Activated CD4-positive, alpha-beta T cell treated with anti-CD3 and anti-CD28 coated beads for 4 hours (primary cell): Measurements from ENCODE around the gene PLCH2.
A peak's percentile ranks its signal among the peaks of the same experiment; 100 is the strongest.

Experiments
- DNase-seq, 2 donors: peaks; one replicate each; pipeline ENCODE4 v3.0.0-alpha.2; 2020

The PLCH2 gene

DNA sequence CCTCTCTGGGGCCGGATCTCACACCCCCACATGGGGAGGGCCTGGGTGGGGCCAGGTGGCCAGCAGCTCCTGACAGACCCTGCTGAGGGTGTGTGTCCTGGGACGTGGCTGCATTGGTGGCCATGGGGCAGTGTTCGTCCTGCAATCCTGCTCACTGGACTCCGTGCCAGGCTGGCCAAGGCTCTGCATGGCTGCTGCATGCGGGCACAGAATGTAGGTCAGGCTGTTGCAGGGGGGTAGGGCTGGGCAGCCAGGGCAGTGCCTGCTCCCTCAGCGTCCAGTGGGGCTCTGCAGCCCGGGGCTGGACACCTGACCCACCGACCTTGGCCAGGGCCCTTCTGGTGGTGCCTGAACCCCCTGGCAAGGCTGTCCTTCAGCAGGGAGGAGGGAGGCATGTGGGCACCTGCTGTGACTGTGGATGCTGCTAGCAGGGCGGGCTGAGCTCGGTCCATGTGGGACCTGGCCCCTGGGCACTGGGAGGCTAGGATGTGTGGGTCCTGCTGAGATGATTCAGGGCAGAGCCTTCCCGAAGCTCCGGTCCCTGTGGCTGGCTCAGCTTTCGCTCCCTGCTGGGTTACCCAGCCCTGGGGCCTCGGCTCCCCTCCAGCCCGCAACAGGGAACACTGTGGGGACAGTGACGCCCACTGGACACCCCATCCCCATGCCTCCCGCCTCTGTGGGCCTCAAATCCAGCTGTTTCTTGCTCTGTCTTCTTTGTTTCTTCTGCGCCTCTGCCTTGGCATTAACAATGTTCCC, 14.9 kb upstream of the PLCH2 start:
- no peak for DNase-seq

GRCh38 chr1:2462819-2463218, 13.3 kb upstream of the PLCH2 start:
- no peak for DNase-seq

DNA sequence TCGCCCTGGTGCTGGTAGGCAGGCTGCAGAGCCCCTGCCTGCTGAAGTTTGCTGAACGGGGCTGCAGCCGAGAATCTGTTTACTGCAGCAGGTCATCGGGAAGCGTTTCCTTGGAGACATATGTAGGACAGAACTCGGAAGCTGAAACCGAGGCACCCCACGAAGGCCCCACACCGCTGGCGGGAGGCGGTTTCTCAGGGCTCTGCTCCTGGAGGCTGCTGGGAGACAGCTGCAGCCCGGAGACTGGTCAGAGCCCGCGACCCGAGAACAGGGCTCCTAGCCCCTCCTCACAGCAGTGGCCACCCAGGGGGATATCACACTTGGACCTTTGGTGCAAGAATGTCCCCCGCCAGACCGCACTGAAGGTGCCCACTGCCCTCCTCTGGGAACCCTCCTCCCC, 12.7 kb upstream of the PLCH2 start:
- no peak for DNase-seq

GRCh38 chr1:2465371-2466269, 10.5 kb upstream of the PLCH2 start:
- no peak for DNase-seq

GRCh38 chr1:2466270-2466665, 9.8 kb upstream of the PLCH2 start:
- no peak for DNase-seq

GRCh38 chr1:2466958-2467554, 9.0 kb upstream of the PLCH2 start:
- peak in 1 of 2 donors; percentile 16 for DNase-seq

DNA sequence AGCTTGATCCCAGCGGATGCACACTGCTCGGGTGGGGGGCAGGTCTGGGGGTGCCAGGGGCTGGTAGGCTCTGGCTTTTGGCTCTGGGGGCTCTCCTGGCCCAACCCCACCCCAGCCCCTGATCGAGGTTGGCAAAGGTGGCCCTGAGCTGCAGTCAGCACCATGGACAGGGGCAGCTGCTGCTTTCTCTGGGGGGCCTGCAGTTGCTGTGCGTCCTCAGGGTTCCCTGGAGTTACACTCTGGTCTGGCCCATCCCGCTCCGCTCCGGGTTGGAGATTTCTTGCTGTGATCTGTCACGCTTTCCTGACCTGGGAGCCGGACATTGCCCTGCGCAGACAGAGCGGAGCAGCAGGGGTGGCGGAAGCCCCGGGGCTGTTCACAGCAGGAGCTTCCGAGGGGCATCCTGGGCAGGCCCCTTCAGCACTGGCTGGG, 8.0 kb upstream of the PLCH2 start:
- DNase-seq: peak; percentile 20 to 21

- no peak for DNase-seq
Observed at GRCh38 chr1:2468540-2468939, 7.5 kb upstream of the PLCH2 start.

DNA sequence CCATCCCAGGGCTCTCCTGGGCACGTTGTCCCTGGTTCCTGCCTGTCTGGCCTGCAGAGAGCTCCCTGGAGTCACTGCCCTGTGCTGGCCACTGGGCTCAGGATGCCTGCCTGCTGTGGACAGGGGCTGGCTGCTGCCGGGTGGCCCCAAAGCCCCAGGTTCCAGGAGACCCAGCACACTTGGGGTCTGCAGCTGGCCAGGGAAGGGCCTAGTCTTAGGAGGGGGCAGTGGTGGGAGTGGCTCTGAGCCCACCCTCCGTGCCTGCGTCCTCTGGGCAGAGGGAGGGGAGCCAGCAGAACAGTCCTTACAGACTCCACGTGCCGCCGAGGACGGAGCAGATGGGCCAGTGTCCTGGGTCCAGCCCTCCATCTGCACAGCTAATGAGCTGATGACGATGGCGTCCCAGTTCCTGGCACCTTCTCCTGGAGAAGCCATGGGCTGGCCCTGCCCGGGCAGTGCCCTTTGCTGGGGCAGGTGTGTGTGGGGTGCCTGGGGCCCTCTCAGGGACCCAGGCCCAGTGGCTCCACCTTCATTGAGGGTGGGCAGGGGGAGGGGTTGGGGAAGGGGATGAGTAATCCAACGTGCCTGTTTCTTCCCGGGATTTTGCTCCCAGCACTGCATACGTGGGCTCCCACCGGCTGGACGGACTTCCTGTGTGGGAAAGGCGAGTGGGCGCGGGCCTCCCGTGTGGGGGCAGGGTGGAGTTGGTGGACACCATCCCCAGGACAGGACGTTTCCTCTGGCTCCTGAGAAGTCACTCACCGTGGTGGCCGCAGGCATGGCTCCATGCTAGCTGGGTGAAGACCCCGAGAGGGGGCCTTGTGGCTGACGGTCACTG, 6.8 kb upstream of the PLCH2 start:
- no peak for DNase-seq

DNA sequence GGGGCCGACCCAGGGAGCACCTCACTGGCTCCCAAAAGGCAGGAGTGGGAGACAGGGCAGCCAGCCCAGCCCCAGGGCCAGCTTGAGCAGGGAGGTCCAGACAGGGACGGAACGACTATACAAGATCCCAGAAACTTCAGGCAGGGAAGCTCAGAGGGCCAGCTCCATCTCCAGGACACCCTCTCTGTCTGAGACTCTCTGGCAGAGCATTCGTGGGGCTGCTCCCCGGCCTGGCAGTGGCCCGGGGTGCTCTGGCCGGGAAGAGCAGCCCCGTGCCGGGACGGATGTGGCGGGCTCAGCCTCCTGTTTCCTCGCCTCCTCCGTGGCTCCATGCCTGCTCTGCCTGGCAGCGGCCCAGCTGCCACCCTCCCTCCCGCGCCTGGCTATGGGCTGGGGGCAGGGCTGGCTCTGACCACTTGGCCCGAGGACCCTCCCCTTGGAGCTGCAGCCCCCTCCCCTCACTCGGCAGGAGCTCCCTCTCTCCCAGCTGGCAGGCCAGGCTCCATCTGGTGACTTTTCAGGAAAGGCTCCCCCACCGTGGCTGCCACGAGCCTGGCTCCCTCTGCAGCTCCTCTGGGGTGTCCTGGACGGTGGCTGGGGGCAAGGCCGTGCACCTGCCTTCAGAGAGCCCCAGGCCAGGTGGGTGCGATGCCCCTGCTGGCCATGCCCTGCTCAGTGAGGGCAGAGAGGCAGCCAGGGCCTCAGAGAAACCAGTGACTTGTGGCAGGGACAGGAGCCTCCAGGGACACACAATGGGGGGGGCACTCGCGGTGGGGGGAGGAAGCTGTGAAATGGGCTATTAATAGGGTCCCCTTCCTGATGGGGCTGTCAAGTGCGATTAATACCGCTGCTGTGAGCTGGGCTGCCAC, 5.6 kb upstream of the PLCH2 start:
- no peak for DNase-seq

DNA sequence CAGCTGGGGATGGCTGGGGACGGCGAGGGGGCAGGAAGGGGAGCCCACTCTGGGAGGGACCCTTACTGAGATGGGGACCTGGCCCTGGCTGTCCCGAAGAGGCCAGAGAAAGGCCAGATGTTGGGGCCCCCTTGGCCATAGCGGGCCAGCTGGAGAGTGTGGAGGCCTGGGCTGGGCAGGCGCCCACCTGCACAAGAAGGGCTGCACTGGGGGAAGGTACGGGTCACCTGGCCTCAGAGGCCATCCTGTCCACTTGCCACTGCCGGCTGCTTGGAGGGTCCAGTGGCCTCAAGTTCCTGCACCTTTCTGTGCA, 5.0 kb upstream of the PLCH2 start:
- DNase-seq: no peak

DNA sequence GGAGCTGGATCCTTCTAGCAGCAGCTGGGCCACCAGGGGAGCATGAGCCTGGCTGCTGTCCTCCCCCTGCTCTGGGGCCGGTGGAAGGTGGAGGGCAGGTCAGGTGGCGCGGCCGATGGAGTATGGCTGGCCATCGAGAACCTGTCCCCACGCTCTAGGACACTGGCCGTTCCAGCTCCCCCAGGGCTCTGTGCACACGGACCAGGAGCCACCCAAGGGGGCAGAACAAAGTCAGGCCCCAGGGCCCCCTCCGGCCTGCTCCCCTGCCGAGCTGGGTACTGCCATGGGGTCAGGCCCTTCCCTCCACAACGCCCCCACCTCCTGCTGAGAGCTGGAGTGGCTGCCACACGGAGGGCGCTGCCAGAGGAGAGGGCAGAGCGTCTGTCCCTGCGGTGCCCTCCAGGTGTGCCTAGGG, 4.5 kb upstream of the PLCH2 start:
- no peak for DNase-seq

DNA sequence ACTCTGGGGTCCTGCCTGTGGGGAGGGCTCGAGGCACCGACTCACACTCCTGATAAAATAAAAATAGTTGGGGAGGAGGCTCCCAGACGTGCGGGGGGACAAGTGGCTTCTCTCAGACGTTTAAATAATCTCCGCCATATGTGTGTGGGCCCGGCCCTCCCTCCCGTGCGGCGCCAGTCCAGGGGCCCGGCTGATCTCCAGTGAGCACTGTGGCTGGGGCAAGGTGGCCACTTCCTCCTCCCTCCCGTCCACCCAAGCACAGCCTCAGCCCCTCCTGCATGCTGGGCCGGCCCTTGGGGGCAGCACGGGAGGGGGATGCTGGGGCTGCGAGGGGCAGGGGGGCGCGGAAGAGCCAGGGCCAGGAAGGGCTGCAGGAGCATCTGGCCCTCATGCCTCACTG, 4.0 kb upstream of the PLCH2 start:
- DNase-seq: no peak

GRCh38 chr1:2472561-2473177, 3.4 kb upstream of the PLCH2 start:
- no peak for DNase-seq

- no peak for DNase-seq
Observed at GRCh38 chr1:2473198-2473597, 2.9 kb upstream of the PLCH2 start.

DNA sequence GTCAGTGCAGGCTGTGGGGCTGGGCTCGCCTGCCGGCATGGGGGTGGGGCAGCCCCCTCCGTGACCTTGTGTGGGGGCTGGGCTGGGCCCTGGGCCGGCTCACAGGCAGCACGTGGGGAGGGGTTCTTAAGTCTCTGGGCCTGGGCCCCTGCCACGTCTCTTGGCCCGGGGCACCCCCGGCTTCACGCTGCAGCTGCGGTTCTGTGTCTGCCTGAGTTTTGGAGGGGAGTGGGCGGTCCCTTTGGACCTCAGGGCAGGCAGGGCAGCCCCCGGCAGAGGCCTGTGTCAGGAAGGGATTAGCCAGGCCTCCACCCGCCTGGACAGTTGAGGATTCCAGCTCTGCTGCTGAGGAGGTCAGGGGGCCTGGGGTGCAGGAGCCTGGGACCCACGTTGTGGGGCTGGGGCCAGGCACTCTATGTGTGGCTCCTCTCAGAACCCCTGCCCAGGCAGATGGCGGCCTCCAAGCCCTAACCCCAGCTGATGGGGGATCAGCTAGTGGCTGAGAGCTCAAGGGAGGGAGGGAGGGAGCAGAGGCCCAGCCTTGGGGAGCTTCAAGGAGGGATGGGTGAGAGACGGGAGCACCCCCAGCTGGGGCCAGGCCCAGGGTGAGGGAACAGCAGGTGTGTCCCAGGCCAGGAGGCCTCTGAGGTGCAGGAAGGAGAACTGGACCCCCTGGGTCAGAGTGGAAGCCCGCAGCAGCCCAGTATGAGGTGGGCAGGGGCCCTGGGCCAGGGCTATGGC, 1.8 kb upstream of the PLCH2 start:
- no peak for DNase-seq

DNA sequence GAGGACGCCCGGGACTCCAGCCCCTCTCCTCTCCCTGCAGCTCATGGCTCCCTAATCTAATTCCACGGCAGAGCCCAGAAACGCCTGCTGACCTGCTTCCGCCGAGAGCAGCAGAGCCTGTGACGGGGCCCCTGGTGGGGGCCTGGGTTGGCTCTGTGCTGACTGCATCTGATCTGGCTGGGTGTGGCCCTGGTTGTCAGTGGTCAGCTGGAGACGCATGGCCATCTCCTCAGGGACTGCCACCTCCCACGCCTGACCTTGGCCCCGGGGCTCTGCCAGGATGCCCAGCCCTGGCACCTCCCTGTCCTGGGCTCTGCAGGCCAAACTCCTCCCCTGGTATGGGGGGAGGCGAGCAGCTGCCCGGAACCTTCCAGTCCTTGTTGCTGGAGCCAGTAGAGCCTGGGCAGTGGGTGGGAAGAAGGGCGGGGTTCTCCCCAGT, 1.1 kb upstream of the PLCH2 start:
- no peak for DNase-seq

GRCh38 chr1:2475571-2475970, 518 bp upstream of the PLCH2 start:
- DNase-seq: no peak

GRCh38 chr1:2477309-2477708, 1.2 kb downstream of the PLCH2 start:
- no peak for DNase-seq

DNA sequence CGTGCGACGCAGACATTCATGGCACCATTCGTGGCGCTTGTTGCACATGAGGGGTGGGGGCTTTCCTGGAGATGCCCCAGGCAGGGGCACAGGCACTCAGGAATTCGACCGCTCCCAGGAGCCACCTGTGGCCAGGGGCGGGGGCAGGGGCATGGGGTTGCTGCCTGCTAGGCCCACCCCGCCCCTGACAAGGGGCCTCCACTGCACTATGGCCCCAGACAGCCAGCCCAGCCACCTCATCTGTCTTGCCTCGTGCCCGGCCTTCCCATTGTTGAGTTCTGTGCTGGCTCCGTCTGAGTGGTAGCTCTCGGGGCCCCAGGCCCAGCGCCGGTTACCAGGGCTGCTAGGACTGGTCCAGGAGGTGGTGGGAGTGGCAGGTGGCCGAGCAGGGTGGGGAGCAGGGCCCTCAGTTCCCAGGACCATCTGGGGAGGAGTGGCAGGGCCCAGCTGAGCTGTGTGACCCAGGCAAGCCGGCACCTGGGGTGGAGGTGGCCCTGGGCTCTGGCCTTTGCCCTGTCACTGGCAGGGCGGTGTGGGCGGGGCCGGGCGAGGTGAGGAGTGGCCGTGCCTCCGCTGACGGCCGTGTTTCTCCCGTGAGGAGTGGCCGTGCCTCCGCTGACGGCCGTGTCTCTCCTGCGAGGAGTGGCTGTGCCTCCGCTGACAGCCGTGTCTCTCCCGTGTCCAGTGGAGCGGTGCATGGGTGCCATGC, 1.9 kb downstream of the PLCH2 start:
- no peak for DNase-seq
